ENCODE results near the gene CLCNKA. TPM values are rescaled to one million over a fixed set of nuclear protein-coding genes. Genes with fewer than 3 reads are reported as not detected.
"Not testable (repeated sequence)": the region's sequence is repeated elsewhere in the genome, so short reads cannot be mapped to it uniquely, and the experiment has no call there.

Gene CLCNKA
- total and polyA plus RNA-seq, 12 donors, result 0.18 to 52.5 (median 2.1) TPM

DNA sequence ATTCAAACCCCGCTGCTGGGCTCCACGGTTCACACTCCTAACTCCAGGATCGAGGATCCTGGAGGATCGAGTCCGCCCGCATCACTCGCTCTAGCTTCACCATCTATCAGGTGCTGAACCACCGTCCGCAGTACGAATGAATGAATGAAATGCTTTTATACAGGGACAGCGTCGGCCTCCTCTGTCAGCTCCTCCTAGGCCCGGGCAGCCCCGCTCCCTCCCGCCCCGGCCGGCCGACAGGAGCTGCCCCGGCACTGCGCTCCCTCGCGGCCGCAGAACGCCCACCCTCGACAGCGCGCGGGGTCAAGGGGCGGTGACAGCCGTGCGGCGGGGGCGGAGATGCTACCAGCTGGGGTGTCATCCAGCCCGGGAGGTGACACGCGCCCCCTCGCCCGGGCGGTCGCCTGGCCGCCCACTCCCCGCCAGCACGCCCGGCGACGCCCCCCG is 46.5 kb upstream of the CLCNKA start:
- 0 to 2% (median 1%) methylated on average over 3 to 47 of the region's 47 CpGs for WGBS, 4 donors
- Histone ChIP-seq H3K27me3 (no peaks in the 10 kb centered on the region), H3K36me3 (replicated peaks in 1 of 2) (peaks cover 0 to 7% of the 10 kb centered on the region in 2 donors), H3K9me3 (replicated peaks in 1 of 3) (no peaks in the 10 kb centered on the region), H3K4me3 (peak overlapping the region; percentile 69 to 94 (median 84)), H3K4me1 (replicated peaks in 1 of 2) (peaks cover 5 to 10% of the 10 kb centered on the region in 2 donors), H3K27ac (peak overlapping the region in 4 of 5 donors; percentile 62 to 79 (median 76))
- TF ChIP-seq POLR2A (IDR thresholded peaks at IDR 0.05), result no peak
- TF ChIP-seq, protein P1, sequence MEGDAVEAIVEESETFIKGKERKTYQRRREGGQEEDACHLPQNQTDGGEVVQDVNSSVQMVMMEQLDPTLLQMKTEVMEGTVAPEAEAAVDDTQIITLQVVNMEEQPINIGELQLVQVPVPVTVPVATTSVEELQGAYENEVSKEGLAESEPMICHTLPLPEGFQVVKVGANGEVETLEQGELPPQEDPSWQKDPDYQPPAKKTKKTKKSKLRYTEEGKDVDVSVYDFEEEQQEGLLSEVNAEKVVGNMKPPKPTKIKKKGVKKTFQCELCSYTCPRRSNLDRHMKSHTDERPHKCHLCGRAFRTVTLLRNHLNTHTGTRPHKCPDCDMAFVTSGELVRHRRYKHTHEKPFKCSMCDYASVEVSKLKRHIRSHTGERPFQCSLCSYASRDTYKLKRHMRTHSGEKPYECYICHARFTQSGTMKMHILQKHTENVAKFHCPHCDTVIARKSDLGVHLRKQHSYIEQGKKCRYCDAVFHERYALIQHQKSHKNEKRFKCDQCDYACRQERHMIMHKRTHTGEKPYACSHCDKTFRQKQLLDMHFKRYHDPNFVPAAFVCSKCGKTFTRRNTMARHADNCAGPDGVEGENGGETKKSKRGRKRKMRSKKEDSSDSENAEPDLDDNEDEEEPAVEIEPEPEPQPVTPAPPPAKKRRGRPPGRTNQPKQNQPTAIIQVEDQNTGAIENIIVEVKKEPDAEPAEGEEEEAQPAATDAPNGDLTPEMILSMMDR (IDR thresholded peaks at IDR 0.05), result peak in 1 of 6 experiments; percentile 9
- peak; percentile 43 to 77 (median 56) for DNase-seq
- intact Hi-C loops (cut with DNase I), result no loop called here

DNA sequence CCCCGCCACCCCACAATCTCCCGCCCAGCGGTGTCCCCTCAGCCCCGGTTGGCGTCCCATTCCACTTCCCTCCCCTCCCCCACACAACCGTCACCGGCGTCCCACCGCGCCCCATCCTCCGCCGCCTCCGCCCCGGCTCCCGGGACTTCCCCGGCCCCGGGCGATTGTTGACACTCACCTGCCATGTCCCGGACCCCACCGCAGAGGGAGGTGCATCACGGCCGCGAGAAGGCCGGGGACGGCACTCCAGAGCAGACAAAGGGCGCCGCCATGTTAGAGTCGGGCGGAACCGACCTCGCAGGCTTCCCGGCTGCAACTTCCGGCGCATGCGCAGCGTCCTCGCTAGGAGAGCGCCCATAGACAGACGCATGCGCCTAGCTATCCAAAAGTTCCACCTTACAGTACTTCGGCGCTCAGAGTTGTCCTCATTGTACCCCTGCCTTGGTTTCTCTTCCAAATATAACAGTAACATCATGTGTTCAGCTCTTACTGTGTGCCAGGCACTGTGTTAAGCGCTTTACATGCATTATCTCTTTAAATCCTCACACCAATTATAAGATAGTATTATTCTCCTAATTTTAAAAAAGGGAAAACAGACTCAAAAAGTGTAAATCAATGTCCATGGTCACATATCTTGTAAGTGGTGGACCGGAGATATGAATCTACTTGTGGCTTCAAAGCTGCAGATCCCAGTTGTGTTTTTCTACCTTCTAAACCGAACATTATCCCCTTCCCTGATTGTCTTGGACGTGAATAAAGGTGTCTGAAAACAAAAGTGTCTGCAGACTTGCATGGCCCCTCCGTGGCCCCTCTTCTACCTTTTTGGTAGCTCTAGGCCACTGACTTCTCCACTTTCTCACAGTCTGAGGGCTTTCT is 45.8 kb upstream of the CLCNKA start, which contains the start of gene ZBTB17:
ZBTB17 (minus strand) TSS at position 297 of the 876 bp plus-strand sequence. CDS start 27,606 bp downstream, outside the sequence.
- intact Hi-C loops (cut with DNase I), result no loop called here
- Histone ChIP-seq H3K36me3 (replicated peaks in 1 of 2) (peaks cover 0 to 7% of the 10 kb centered on the region in 2 donors), H3K27ac (peak within 1 kb of the TSS; percentile 50 to 79 (median 75)), H3K27me3 (no peaks in the 10 kb centered on the region), H3K4me3 (peak within 1 kb of the TSS; percentile 69 to 94 (median 84)), H3K9me3 (replicated peaks in 1 of 3) (no peaks in the 10 kb centered on the region), H3K4me1 (replicated peaks in 1 of 2) (peaks cover 5 to 10% of the 10 kb centered on the region in 2 donors)
- peak; percentile 92 to 97 (median 94) for DNase-seq
- WGBS, 4 donors, result 6 to 36% (median 9%) methylated on average over 9 to 47 of the region's 47 CpGs
- TF ChIP-seq, protein P1 (IDR thresholded peaks at IDR 0.05), result peak in 1 of 6 experiments; percentile 7
- peak; percentile 43 to 68 for TF ChIP-seq POLR2A (IDR thresholded peaks at IDR 0.05)

DNA sequence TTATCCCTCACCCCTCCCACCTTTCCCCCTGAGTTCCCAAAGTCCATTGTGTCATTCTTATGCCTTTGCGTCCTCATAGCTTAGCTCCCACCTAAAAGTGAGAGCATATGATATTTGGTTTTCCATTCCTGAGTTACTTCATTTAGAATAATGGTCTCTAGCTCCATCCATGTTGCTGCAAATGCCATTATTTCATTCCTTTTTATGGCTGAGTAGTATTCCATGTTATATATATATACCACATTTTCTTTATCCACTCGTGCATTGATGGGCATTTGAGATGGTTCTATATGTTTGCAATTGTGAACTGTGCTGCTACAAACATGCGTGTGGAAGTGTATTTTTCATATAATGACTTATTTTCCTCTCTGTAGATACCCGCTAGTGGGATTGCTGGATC is 43.9 kb upstream of the CLCNKA start:
- H3K4me3 ChIP-seq; H3K4me1 ChIP-seq (replicated peaks in 1 of 2); intact Hi-C loops (cut with DNase I); H3K27ac ChIP-seq; H3K9me3 ChIP-seq (replicated peaks in 1 of 3); H3K36me3 ChIP-seq (replicated peaks in 1 of 2); H3K27me3 ChIP-seq; DNase-seq: not testable (repeated sequence)
- 88 to 94% (median 89%) methylated on average over 4 of the region's 4 CpGs for WGBS, 4 donors

DNA sequence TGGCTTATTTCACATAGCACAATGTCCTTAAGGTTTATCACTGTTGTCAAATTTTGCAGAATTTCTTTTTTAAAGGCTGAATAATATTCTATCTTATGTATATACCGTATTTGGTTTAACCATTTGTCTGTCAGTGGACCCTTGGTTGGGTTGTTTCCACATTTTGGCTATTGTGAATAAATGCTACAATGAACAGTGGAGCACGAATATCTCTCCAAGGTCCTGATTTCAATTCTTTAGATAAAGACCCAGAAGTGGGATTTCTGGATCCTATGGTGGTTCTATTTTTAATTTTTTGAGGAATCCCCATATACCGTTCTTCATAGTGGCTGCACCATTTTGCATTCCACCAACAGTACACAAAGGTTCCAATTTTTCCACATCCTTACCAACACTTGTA is 40.2 kb upstream of the CLCNKA start:
- TF ChIP-seq POLR2A (IDR thresholded peaks at IDR 0.05), result no peak
- TF ChIP-seq, protein P1 (IDR thresholded peaks at IDR 0.05), result no peak
- H3K36me3 ChIP-seq (replicated peaks in 1 of 2), result no peaks in the 10 kb centered on the region
- no peaks in the 10 kb centered on the region for H3K27me3 ChIP-seq
- no peak overlapping the region for H3K4me3 ChIP-seq
- H3K27ac ChIP-seq, result no peak overlapping the region
- intact Hi-C loops (cut with DNase I), result no loop called here
- no peaks in the 10 kb centered on the region for H3K9me3 ChIP-seq (replicated peaks in 1 of 3)
- no peaks in the 10 kb centered on the region for H3K4me1 ChIP-seq (replicated peaks in 1 of 2)
- WGBS, 4 donors, result 69 to 83% (median 77%) methylated on average over 3 of the region's 3 CpGs
- DNase-seq, result no peak

Measured in adrenal gland (tissue), 12 donors.